T-cell (primary cell): ENCODE measurements around the gene LEFTY2. TPM values are rescaled to one million over a fixed set of nuclear protein-coding genes. Genes with fewer than 3 reads are reported as not detected.
"Not testable (repeated sequence)": the region's sequence is repeated elsewhere in the genome, so short reads cannot be mapped to it uniquely, and the experiment has no call there.

Source experiments
- ATAC-seq, 4 experiments: fragments of 200-7000 bp in 3 of 4; fragments of 150-1000 bp in 1 of 4; cut with Tn5 transposase; replicated peaks in 1 of 4; 1 replicate in 3 of 4; 2 replicates in 1 of 4; pipeline ENCODE4 v1.10.0; 2021; ENCODE audit warnings: moderate library complexity in 3 of 4, mild to moderate bottlenecking in 2 of 4, moderate number of reproducible peaks in 1 of 4
- CTCF ChIA-PET, 2 donors: fragments of 300-600 bp; sonication (Branson Sonifier 250); formaldehyde crosslinking; loops; one replicate each; lab custom pipeline; 2022; ENCODE audit warnings: antibody characterized with exemption in 2 of 2; lab: Charles Lee
- POLR2A ChIA-PET, 2 donors: fragments of 300-600 bp; sonication (Branson Sonifier 250); formaldehyde crosslinking; loops; one replicate each; lab custom pipeline; 2022; ENCODE audit warnings: antibody characterized with exemption in 2 of 2; lab: Charles Lee
- DNase-seq, 35 experiments: peaks; one replicate each; pipeline versions ENCODE4 v3.0.0 to v3.0.0-alpha.2; 2013 to 2023
- H3K27ac ChIP-seq: one replicate; pipeline ENCODE4 v1.5.1; 2013; ENCODE audit warnings: low read length
- H3K27me3 ChIP-seq, 2 experiments: replicated peaks in 1 of 2; 1 replicate in 1 of 2; 2 replicates in 1 of 2; pipeline versions ENCODE4 v1.6.1 to v1.7.0; 2013; ENCODE audit warnings: low read length in 1 of 2, mixed read lengths in 1 of 2; ENCODE audit not compliant: control insufficient read depth in 2 of 2, insufficient read depth in 2 of 2; ENCODE audit errors: extremely low read depth in 1 of 2
- H3K36me3 ChIP-seq, 2 donors: 1 replicate in 1 of 2; 2 replicates in 1 of 2; pipeline versions ENCODE4 v1.6.1 to v1.7.0; 2013; ENCODE audit warnings: low read length in 1 of 2; ENCODE audit not compliant: control insufficient read depth in 2 of 2, insufficient read depth in 1 of 2; ENCODE audit errors: extremely low read depth in 1 of 2
- H3K4me1 ChIP-seq, 2 experiments: 1 replicate in 1 of 2; 2 replicates in 1 of 2; pipeline versions ENCODE4 v1.6.1 to v1.7.0; 2013; ENCODE audit warnings: low read length in 2 of 2, mixed read lengths in 1 of 2; ENCODE audit not compliant: insufficient read depth in 2 of 2, control insufficient read depth in 1 of 2; ENCODE audit errors: extremely low read depth in 1 of 2
- H3K4me3 ChIP-seq, 2 donors: 1 replicate in 1 of 2; 2 replicates in 1 of 2; pipeline versions ENCODE4 v1.5.1 to v1.7.0; 2013; ENCODE audit warnings: mild to moderate bottlenecking in 2 of 2, low read length in 1 of 2, moderate library complexity in 1 of 2; ENCODE audit not compliant: control insufficient read depth in 1 of 2; ENCODE audit errors: extremely low read depth in 1 of 2
- H3K9me3 ChIP-seq: 2 replicates; pipeline ENCODE4 v1.7.0; 2013
- H3K27ac Mint-ChIP-seq, 2 donors: one replicate each; pipeline ENCODE4 v1.8.0; 2020 to 2021; ENCODE audit warnings: mild to moderate bottlenecking in 2 of 2, mixed read lengths in 2 of 2
- H3K27me3 Mint-ChIP-seq, 2 donors: one replicate each; pipeline ENCODE4 v1.8.0; 2021 to 2022; ENCODE audit warnings: mixed read lengths in 2 of 2
- H3K36me3 Mint-ChIP-seq: one replicate; pipeline ENCODE4 v1.8.0; 2021; ENCODE audit warnings: mixed read lengths
- H3K4me1 Mint-ChIP-seq, 3 donors: one replicate each; pipeline ENCODE4 v1.8.0; 2020 to 2022; ENCODE audit warnings: mixed read lengths in 3 of 3, mild to moderate bottlenecking in 1 of 3
- H3K4me3 Mint-ChIP-seq, 3 donors: one replicate each; pipeline ENCODE4 v1.8.0; 2020 to 2022; ENCODE audit warnings: mild to moderate bottlenecking in 3 of 3, mixed read lengths in 3 of 3, moderate library complexity in 3 of 3
- H3K9me3 Mint-ChIP-seq, 3 donors: one replicate each; pipeline ENCODE4 v1.8.0; 2020 to 2022; ENCODE audit warnings: mixed read lengths in 3 of 3
- WGBS: methylation state at CpG from one replicate; pipeline ENCODE4 v1.1.5; 2013; ENCODE audit warnings: missing lambda C conversion rate; ENCODE audit not compliant: insufficient coverage; 5-methylcytosine and 5-hydroxymethylcytosine counted together
- total RNA-seq, 35 experiments: library from RNA in 6 of 35; stranded (reverse) in 6 of 35; fragments of 120-200 nt in 1 of 35; gene quantifications; one replicate each; pipeline versions ENCODE4 v1.2.1 to v1.2.4 and lab custom pipeline; 2013 to 2026

Gene LEFTY2
- total RNA-seq, 5 donors from 2014 or later (not counting 1 experiment from before 2014, with no cell fraction given), result 0.16 TPM; not detected in 4

GRCh38 chr1:225970592-225971157, 29.7 kb upstream of the LEFTY2 start:
- peaks cover 0 to 10% of the 10 kb centered on the region in 2 experiments for H3K27me3 ChIP-seq
- DNase-seq, H3K36me3 ChIP-seq, H3K27me3 Mint-ChIP-seq, H3K9me3 Mint-ChIP-seq, H3K27ac ChIP-seq, H3K4me3 ChIP-seq, H3K9me3 ChIP-seq, H3K36me3 Mint-ChIP-seq, H3K4me1 Mint-ChIP-seq, H3K4me1 ChIP-seq, ATAC-seq, H3K27ac Mint-ChIP-seq, POLR2A ChIA-PET, H3K4me3 Mint-ChIP-seq: not testable (repeated sequence)
- CTCF ChIA-PET, result interaction anchor here in 1 of 2 donors (0.6 kb wide), 1 partner anchor 718 kb away, joined by 4 read pairs; no protein-coding TSS in a partner anchor
- WGBS, result 92% methylated on average over 13 of the region's 16 CpGs

- H3K4me3 ChIP-seq, H3K27ac ChIP-seq, H3K9me3 Mint-ChIP-seq, H3K27ac Mint-ChIP-seq, H3K4me3 Mint-ChIP-seq, H3K4me1 Mint-ChIP-seq, H3K27me3 Mint-ChIP-seq, H3K36me3 ChIP-seq, H3K4me1 ChIP-seq, CTCF ChIA-PET, ATAC-seq, H3K36me3 Mint-ChIP-seq, POLR2A ChIA-PET, DNase-seq, H3K9me3 ChIP-seq: not testable (repeated sequence)
- peaks cover 0 to 10% of the 10 kb centered on the region in 2 experiments for H3K27me3 ChIP-seq
- WGBS, result 94% methylated on average over 19 of the region's 28 CpGs
Measured at GRCh38 chr1:225969751-225970150, 28.7 kb upstream of the LEFTY2 start.

- ATAC-seq, result no peak
- Histone ChIP-seq H3K27ac (no peak overlapping the region), H3K4me3 (no peak overlapping the region), H3K4me1 (peaks cover 0 to 6% of the 10 kb centered on the region in 2 experiments), H3K27me3 (peaks cover 0 to 16% of the 10 kb centered on the region in 2 experiments), H3K9me3 (no peaks in the 10 kb centered on the region), H3K36me3 (no peaks in the 10 kb centered on the region)
- Mint-ChIP-seq H3K27me3 (peaks cover 0 to 3% of the 10 kb centered on the region in 2 donors), H3K4me1 (no peaks in the 10 kb centered on the region), H3K36me3 (no peaks in the 10 kb centered on the region), H3K9me3 (no peaks in the 10 kb centered on the region), H3K27ac (no peak overlapping the region), H3K4me3 (no peak overlapping the region)
- ChIA-PET POLR2A (no interaction called here), CTCF (interaction anchor here in 1 of 2 donors (0.6 kb wide), 2 partner anchors 24 to 487 kb away, joined by 5 to 6 read pairs; no protein-coding TSS in a partner anchor)
- 89% methylated on average over 4 of the region's 5 CpGs for WGBS
- DNase-seq, result no peak
Measured at GRCh38 chr1:225965231-225965630, 24.2 kb upstream of the LEFTY2 start.

GRCh38 chr1:225963735-225964530, 22.9 kb upstream of the LEFTY2 start:
- WGBS, result 73% methylated on average over 3 of the region's 15 CpGs
- Mint-ChIP-seq H3K27me3 (peaks cover 0 to 3% of the 10 kb centered on the region in 2 donors), H3K4me1 (peaks cover 0 to 3% (median 0%) of the 10 kb centered on the region in 3 donors), H3K27ac (no peak overlapping the region), H3K4me3 (no peak overlapping the region), H3K36me3 (no peaks in the 10 kb centered on the region), H3K9me3 (no peaks in the 10 kb centered on the region)
- ATAC-seq (no peak), DNase-seq (no peak)
- POLR2A ChIA-PET, result no interaction called here
- H3K27me3 ChIP-seq, result peaks cover 0 to 12% of the 10 kb centered on the region in 2 experiments
- CTCF ChIA-PET, result interaction anchor here (0.7 to 1.2 kb wide), 3 partner anchors 18 to 23 kb away, joined by 3 to 4 read pairs (median 3); no protein-coding TSS in a partner anchor
- no peaks in the 10 kb centered on the region for H3K9me3 ChIP-seq
- H3K4me1 ChIP-seq, result peaks cover 0 to 6% of the 10 kb centered on the region in 2 experiments
- no peaks in the 10 kb centered on the region for H3K36me3 ChIP-seq
- no peak overlapping the region for H3K4me3 ChIP-seq
- no peak overlapping the region for H3K27ac ChIP-seq

- Mint-ChIP-seq H3K4me3 (peak overlapping the region in 1 of 3 donors; percentile 5), H3K27ac (no peak overlapping the region), H3K9me3 (no peaks in the 10 kb centered on the region), H3K4me1 (peaks cover 0 to 3% (median 0%) of the 10 kb centered on the region in 3 donors), H3K27me3 (peaks cover 0 to 3% of the 10 kb centered on the region in 2 donors), H3K36me3 (no peaks in the 10 kb centered on the region)
- DNase-seq (peak in 32 of 35 experiments; percentile 7 to 67 (median 42)), ATAC-seq (peak; percentile 55 to 79 (median 69))
- Histone ChIP-seq H3K9me3 (no peaks in the 10 kb centered on the region), H3K4me1 (peaks cover 0 to 12% of the 10 kb centered on the region in 2 experiments), H3K4me3 (no peak overlapping the region), H3K36me3 (no peaks in the 10 kb centered on the region), H3K27me3 (peaks cover 0 to 13% of the 10 kb centered on the region in 2 experiments), H3K27ac (no peak overlapping the region)
- 14% methylated on average over 11 of the region's 21 CpGs for WGBS
- ChIA-PET CTCF (interaction anchor here (0.7 to 1.2 kb wide), 4 partner anchors 10 to 1477 kb away, joined by 3 read pairs; no protein-coding TSS in a partner anchor), POLR2A (interaction anchor here in 1 of 2 donors (0.6 kb wide), 1 partner anchor 300 kb away, joined by 3 read pairs; no protein-coding TSS in a partner anchor)
Measured at GRCh38 chr1:225962440-225962975, 21.5 kb upstream of the LEFTY2 start.
